Adrenal gland (tissue), 5 donors: Measurements from ENCODE around the gene SPDYE2.
"Not testable (repeated sequence)": the region's sequence is repeated elsewhere in the genome, so short reads cannot be mapped to it uniquely, and the experiment has no call there.

Source experiments
- POLR2A ChIP-seq, 2 donors: fragments of 450-650 bp; IDR thresholded peaks; one replicate each; pipeline ENCODE4 v1.6.1; 2017; ENCODE audit warnings: antibody characterized with exemption in 2 of 2, mild to moderate bottlenecking in 2 of 2, moderate library complexity in 1 of 2
- TF ChIP-seq, protein P1 (sequence below), 6 experiments: fragments of 450-650 bp in 4 of 6; fragments of 200-600 bp in 2 of 6; sonication (generic) in 1 of 6; IDR thresholded peaks; 1 replicate in 5 of 6; 2 replicates in 1 of 6; pipeline versions ENCODE4 v1.5.1 to v1.8.0; 2016 to 2021; ENCODE audit warnings: antibody characterized with exemption in 6 of 6, mild to moderate bottlenecking in 2 of 6, moderate library complexity in 1 of 6
- donor health status: DM: no; HTN: no; CAD: no.

DNA sequence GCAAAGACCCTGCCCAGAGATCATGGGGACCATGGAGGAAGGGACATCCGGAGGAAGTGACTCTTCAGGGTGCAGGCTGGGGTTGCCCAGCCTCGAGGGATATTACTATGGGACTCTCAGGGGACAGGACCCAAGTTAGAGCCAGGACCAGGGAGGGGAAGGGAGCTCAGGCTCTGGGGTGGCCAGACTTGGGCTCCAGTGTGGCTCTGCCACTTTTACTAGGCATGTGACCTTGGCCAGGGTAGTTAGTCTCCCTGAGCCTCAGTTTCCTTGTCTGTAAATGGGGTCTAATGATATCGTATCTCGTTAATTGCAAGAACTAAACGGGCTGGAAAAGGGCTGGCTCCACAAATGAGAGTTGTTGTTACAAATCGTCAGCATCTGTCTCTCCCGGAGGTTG, 59.4 kb downstream of the SPDYE2 start:
- TF ChIP-seq, protein P1, sequence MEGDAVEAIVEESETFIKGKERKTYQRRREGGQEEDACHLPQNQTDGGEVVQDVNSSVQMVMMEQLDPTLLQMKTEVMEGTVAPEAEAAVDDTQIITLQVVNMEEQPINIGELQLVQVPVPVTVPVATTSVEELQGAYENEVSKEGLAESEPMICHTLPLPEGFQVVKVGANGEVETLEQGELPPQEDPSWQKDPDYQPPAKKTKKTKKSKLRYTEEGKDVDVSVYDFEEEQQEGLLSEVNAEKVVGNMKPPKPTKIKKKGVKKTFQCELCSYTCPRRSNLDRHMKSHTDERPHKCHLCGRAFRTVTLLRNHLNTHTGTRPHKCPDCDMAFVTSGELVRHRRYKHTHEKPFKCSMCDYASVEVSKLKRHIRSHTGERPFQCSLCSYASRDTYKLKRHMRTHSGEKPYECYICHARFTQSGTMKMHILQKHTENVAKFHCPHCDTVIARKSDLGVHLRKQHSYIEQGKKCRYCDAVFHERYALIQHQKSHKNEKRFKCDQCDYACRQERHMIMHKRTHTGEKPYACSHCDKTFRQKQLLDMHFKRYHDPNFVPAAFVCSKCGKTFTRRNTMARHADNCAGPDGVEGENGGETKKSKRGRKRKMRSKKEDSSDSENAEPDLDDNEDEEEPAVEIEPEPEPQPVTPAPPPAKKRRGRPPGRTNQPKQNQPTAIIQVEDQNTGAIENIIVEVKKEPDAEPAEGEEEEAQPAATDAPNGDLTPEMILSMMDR (IDR thresholded peaks at IDR 0.05), result not testable (repeated sequence)
- not testable (repeated sequence) for TF ChIP-seq POLR2A (IDR thresholded peaks at IDR 0.05)
